Stimulated activated CD4-positive, alpha-beta T cell treated with anti-CD3 and anti-CD28 coated beads, Interleukin-12 subunit alpha, Interleukin-12 subunit beta, amount 100 ng/mL, for 4 hours (primary cell): ENCODE measurements around the gene TTC34.

Experiments
- DNase-seq: peaks from one replicate; pipeline ENCODE4 v3.0.0-alpha.2; 2020

Gene TTC34

GRCh38 chr1:2602866-2603520 is 198.5 kb downstream of the TTC34 start:
- no peak for DNase-seq

- no peak for DNase-seq
Observed at GRCh38 chr1:2602311-2602835, 199.1 kb downstream of the TTC34 start.

- DNase-seq, result no peak
Observed at GRCh38 chr1:2601721-2602303, 199.7 kb downstream of the TTC34 start.

GRCh38 chr1:2598329-2598931 is 203.1 kb downstream of the TTC34 start:
- DNase-seq, result no peak

- DNase-seq, result no peak
Observed at GRCh38 chr1:2597441-2598328, 203.8 kb downstream of the TTC34 start.

GRCh38 chr1:2596530-2597333 is 204.8 kb downstream of the TTC34 start:
- no peak for DNase-seq

GRCh38 chr1:2595812-2596529 is 205.5 kb downstream of the TTC34 start:
- no peak for DNase-seq

- DNase-seq, result no peak
Observed at GRCh38 chr1:2595261-2595811, 206.2 kb downstream of the TTC34 start.

- no peak for DNase-seq
Observed at GRCh38 chr1:2594641-2595131, 206.8 kb downstream of the TTC34 start.

- no peak for DNase-seq
Observed at GRCh38 chr1:2594001-2594640, 207.4 kb downstream of the TTC34 start.

- no peak for DNase-seq
Observed at GRCh38 chr1:2593251-2593878, 208.1 kb downstream of the TTC34 start.

- DNase-seq, result no peak
Observed at GRCh38 chr1:2592672-2593071, 208.8 kb downstream of the TTC34 start.

GRCh38 chr1:2591581-2592261 is 209.8 kb downstream of the TTC34 start:
- DNase-seq, result no peak

GRCh38 chr1:2591233-2591580 is 210.3 kb downstream of the TTC34 start:
- DNase-seq, result no peak

GRCh38 chr1:2590233-2591141 is 211.0 kb downstream of the TTC34 start:
- no peak for DNase-seq

GRCh38 chr1:2589431-2590232 is 211.9 kb downstream of the TTC34 start:
- DNase-seq, result no peak

- DNase-seq, result no peak
Observed at GRCh38 chr1:2588661-2589430, 212.6 kb downstream of the TTC34 start.
